ENCODE results near the gene WDR88.

DNA sequence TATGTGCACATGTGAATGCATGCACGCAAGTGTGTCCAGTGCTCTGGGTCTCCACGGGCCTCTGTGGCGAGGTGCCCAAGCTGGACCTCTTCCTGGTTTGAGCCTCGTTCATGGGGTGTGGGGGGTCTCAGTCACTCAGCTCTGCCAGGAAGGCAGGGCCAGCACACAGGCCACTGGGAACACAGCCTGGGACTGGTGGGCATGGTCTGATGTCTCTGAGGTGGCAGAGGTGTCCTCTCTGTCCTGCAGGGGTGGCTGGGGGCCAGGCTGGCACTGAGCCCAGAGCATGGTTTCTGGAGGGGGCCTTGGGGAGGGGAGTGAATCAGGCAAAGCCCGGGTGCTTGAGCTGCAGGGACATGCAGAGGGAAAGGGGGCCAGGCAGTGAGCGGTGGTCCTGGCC, 71.6 kb downstream of the WDR88 start:
- TF ChIP-seq, protein P1, sequence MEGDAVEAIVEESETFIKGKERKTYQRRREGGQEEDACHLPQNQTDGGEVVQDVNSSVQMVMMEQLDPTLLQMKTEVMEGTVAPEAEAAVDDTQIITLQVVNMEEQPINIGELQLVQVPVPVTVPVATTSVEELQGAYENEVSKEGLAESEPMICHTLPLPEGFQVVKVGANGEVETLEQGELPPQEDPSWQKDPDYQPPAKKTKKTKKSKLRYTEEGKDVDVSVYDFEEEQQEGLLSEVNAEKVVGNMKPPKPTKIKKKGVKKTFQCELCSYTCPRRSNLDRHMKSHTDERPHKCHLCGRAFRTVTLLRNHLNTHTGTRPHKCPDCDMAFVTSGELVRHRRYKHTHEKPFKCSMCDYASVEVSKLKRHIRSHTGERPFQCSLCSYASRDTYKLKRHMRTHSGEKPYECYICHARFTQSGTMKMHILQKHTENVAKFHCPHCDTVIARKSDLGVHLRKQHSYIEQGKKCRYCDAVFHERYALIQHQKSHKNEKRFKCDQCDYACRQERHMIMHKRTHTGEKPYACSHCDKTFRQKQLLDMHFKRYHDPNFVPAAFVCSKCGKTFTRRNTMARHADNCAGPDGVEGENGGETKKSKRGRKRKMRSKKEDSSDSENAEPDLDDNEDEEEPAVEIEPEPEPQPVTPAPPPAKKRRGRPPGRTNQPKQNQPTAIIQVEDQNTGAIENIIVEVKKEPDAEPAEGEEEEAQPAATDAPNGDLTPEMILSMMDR (IDR thresholded peaks at IDR 0.05), result no peak
- no peak for TF ChIP-seq POLR2A (IDR thresholded peaks at IDR 0.05)
